ENCODE results near the gene GLRX2.

The GLRX2 gene

DNA sequence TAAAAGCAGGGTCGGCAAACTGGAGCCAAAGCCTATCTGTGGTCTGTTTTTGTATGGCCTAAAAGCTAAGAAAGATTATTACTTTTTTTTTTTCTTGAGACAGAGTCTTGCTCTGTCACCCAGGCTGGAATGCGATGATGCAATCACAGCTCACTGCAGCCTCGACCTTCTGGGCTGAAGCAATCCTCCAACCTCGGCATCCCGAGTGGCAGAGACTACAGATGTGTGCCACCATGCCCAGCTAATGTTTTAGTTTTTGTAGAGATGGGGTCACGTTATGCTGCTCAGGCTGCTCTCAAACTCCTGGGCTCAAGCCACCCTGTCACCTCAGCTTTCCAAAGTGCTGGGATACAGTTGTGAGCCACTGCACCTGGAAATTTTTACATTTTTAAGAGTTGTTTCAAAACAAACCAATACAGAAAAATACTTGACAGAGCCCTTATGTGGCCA is 6.5 kb upstream of the GLRX2 start:
- no peak for DNase-seq

DNA sequence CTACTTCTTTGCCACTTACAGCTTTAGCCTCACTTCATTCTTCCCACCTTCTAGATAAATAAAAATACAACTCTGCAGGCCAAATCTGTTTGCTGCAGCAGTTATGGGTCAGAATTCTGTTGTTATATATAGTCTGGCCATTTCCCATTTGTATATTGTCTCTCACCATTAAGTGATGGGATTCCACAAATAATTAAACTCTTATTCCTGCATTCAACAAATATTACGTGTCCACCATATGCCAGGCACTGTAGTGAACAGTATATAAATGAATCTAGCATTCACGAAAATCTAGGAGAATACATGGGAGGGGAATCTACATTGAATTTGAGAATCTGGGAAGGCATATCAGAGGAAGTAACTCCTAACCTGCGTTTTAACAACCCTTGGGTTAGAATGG is 5.7 kb upstream of the GLRX2 start:
- no peak for DNase-seq

DNA sequence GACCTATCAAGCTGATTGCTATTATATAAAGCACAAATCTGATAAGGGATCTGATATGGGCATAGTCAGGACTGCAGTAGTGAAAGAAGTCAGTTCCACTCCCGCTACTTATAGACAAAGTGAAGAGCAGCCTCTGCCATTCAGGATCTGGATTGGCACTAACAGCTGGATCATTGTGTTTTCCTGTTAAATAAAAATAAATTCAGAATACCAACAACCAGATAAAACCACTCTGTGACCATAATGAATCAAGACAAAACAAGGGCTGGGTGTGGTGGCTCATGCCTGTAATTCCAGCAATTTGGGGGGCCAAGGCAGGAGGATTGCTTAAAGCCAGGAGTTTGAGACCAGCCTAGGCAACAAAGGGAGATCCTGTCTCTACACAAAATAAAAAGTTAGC is 5.0 kb upstream of the GLRX2 start:
- no peak for DNase-seq

DNA sequence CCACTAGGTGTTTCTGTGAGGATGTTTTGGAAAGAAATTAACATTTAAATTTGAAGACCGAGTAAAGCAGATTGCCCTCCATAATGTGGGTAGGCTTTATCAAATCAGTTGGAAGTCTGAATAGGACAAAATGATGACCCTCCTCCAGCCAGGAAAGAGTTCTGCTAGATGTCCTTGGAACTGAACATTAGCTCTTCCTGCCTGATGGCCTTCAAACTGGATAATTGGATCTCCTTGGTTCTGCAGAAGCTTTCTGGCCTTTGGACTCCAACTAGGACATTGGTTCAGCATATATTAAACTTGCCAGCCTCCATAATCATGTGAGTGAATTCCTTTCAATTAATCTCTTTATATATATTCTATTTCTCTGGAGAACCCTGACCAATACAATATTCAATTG is 4.4 kb upstream of the GLRX2 start:
- no peak for DNase-seq

DNA sequence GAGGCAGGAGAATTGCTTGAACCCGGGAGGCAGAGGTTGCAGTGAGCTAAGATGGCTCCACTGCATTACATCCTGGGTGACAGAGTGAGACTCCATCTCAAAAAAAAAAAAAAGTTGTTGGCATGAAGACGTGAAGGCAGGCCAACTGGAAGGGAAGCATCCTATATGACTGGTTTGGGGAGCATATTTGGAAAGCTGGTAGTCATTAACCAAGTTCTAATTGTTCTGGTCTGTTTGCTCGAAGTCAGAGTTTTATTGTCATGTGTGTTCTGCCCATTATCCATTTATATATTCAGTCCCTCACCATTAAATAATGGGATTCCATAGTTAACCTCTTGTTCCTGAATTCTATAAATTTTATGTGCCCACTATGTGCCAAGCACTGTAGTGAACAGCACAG is 3.3 kb upstream of the GLRX2 start:
- DNase-seq, result no peak

DNA sequence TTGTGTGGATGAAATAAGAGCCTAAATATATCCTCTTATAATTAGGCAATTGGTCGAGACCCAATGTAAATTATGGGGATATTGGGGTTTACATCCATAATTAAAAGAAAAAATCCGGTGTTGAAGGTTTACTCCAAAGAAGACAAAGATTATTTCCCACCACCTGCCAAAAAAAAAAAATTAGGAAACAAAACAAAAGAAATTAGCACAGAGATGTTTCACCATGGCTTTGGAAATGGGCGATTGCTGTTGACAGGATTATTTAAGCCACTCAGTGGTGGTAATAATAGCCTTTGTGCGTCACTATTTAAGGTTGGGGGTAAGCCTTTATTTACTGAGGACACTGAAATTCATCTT is 585 bp upstream of the GLRX2 start:
- DNase-seq, result no peak

DNA sequence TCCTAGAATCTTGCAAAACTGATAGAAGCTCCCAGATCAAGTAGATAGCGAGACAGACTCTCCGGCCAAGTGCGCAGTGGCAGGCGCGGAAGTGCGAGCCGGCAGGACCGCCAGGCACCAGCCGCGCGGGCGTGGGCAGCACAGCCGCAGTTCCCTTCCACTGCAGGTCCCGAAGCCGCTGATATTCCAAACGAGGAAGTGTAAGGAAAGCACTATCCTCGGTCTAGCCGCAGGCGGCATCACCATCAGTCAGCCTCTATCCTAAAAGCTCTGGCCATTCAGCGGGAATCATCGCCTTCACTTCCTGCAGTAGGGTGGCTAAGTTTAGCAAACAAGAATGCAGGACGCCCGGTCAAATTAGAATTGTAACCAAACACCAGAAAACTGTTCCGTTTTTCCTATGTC is 710 bp downstream of the GLRX2 start:
- peak; percentile 15 for DNase-seq

DNA sequence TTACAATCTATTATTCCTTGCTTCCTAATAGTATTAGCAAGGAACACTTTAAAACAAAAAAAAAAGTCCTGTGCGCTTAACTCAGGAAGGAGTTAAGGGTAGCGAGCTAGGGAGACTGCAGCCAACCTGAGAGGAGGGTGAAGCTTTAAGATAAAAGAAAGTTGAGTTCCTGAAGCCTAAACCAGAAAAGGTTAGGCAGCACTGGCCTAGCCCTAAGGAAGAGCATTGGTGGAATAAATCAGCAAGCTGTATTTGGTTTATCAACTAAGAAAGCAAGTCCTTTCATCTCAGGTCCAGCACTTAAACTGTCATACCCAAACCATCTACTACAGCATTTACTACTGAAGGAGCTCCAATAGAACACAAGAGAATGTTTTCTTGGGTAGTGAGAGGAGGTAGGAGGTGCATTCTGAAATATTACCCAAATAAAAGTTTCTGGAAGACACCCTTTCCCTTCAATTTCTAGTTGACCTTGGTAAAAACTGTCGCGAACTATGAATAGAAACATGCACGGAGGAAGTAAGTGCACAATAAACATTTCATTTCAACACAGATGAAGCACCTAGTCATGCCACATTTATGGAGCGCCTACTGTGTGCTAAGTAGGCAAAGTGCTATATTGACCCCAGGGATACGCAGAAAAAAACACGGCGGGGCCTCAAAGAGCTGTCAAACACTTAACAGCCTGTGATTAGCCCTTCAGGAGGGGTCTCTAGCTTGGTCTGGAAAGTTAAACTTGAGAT is 1.3 kb downstream of the GLRX2 start:
- peak; percentile 27 for DNase-seq

DNA sequence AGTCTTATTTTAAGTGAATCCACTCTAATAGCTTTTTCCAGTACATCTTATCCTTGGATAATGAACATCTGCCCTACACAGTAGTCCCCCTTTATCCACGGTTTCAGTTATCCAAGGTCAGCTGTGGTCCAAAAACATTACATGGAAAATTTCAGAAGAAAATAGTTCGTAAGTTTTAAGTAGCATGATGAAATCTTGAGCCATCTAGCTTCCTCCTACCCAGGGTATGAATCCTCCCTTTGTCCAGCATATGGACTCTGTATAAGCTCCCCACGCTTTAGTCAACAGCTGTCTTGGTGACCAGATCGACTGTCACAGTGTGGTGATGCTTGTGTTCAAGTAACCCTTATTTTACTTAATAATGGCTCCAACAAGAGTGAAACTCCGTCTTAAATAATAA is 2.6 kb downstream of the GLRX2 start:
- DNase-seq, result no peak

DNA sequence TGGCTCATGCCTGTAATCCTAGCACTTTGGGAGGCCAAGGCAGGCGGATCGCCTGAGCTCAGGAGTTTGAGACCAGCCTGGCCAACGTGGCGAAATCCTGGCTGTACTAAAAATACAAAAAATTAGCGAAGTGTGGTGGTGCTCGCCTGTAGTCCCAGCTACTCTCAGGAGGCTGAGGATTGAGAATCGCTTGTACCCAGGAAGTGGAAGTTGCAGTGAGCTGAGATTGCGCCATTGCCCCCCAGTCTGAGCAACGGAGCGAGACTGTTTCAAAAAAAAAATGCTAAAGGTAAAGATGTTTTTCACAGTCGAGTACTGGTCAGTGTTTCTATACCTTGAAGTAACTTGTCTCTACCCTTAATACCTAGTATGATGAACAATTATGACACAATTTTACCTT is 11.1 kb downstream of the GLRX2 start:
- no peak for DNase-seq

DNA sequence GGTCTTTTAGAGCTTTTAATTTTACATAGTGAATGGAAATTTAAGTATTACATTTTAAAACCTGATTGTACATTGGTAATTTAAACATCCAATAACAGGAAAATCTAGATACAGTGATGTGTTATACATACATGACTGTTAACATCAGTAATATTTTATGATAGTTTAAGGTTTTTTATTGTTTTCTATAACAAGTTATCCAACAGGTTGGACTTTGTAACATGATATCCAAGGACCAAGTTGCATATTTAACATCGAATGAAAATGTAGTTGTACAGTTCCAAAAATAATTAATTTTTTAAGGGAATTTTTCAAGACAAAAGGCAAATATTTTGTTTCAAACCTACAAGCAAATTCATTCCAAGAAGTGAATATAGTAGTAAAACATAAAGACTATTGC is 14.3 kb downstream of the GLRX2 start:
- DNase-seq, result no peak

DNA sequence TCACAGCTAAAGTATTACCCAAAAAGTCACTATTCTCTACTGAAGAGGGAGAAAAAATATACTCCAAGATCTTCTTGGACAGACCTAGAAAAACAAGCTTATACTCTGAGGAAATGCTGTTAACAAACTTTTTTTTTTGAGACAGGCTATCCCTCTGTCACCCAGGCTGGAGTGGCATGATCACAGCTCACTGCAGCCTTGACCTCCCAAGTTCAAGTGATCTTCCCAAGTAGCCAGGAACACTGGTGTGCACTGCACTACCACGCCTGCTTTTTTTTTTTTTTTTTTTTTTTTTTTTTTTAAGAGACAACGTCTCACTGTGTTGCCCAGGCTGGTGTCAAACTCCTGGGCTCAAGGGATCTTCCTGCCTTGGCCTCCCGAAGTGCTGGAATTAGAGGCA is 17.3 kb downstream of the GLRX2 start:
- no peak for DNase-seq

DNA sequence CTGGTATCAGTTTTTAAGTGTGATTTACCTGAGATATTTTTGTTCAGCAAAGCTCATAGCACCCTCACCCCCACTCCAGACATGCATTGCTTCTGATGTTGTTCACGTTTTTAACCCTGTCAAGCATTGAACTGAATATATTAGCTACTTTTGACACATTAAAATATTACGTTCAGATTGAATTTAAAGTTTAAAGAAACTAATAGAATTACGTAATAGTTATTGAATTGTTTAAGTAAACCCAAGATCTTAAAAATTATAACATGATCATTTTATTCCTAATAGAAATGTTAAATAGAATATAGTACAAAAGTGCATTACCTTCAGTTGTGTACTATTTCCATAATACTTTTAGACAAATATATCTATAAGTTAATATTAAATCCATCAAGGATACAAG is 18.9 kb downstream of the GLRX2 start:
- DNase-seq, result no peak

DNA sequence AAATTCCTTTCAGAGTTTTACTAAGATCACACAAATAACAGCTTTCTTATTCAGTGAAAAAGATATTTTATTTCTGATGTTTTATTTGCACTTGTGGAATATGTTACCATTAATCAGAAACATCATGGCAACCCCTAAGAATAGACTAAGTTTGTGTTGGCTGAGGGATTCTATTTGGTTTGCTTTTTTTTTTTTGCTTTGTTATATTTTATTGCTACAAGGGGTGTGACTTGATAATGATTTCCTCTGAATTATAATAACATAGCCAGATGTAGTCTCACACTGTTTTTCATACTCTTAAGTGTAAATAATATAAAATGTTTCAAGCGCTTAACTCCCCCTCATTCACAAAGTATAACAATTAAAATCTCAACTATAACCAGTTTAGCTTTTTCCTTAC is 20.0 kb downstream of the GLRX2 start:
- DNase-seq, result no peak

DNA sequence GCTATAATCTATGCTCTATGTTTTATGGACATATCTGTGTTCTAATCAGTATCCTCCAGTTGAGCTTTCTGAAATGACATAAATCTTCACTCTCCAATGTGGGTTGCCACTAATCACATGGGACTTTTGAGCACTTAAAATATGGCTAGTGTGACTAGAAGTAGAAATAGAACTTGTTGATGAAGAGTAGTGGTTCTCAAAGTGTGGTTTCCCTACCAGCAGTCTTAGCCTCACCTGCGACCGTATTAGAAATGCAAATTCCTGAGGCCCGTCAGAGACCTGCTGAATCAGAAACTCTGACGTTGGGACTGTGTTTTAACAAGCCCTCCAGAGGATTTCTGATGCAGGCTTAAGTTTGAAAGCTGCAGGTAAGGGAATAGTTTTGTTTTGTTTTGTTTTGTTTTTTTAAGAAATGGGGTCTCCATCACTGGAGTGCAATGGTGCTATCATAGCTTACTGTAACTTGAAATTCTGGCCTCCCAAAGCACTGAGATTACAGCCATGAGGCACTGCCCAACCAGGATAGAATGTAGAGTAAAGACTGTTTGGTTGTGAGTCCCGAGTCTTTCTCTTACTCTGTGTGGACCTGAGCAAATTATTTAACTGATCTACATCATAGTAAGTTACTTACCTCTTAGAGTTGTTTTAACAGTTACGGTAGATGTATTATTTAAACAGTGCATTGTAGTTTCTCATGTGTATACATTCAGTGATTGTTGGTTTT is 21.7 kb downstream of the GLRX2 start:
- no peak for DNase-seq

DNA sequence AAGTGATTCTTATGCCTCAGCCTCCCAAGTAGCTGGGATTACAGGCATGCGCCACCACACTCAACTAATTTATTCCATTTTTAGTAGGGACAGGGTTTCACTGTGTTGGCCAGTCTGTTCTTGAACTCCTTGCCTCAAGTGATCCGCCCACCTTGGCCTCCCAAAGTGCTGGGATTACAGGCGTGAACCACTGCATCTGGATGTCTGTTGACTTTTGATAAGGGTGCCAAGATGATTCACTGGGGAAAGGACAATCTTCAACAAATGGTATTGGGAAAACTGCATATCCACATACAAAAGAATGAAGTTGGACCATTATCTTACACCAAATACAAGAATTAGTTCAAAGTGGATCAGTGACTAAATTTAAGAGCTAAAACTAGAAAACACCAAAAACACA is 26.0 kb downstream of the GLRX2 start:
- DNase-seq, result no peak

DNA sequence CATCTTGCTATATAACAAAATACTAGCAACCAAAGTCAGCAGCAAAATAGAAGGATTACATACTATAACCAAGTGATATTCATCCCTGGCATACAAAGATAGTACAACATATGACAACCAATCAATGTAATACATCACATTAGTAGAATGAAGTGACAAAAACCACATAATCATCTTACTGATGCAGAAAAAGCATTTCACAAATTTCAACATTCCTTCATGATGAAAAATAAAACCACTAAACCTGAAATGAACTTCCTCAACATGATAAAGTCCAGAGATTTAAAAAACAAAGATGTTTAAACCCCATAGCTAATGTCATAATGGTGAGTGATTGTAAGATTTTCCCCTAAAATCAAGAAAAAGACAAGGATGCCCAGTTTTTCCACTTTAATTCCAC is 27.2 kb downstream of the GLRX2 start:
- no peak for DNase-seq

DNA sequence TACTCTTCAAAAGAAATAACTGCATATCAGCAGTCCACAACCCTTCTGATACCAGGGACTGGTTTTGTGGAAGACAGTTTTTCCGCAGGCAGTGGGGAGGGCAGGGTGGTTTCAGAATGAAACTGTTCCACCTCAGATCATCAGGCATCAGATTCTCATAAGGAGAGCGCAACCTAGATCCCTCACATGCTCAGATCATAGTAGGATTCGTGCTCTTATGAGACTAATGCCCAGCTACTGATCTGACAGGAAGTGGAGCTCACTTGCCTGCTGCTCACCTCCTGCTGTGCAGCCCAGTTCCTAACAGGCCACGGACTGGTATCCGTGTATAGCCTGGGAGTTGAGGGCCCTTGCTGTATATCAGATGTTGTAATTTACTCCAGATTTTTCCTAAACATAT is 34.3 kb downstream of the GLRX2 start:
- DNase-seq, result peak; percentile 70

DNA sequence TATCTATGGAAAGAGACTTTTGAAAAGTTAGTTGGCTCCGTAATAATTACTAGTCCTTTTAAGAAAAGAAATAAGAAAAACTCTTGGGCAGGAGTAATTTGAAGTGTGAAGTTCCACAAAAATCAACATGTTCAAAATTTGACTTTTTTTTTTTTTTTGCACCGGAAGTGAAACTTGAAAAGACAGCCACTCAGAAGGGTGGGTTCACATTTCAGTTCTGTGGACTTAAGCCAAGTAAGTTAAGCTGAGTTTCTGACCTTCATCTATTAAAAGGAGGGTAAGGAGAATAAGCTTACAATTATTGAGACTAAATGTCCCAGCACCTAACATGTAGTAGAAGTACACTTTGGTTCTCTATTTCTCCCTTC is 34.8 kb downstream of the GLRX2 start:
- DNase-seq, result no peak

DNA sequence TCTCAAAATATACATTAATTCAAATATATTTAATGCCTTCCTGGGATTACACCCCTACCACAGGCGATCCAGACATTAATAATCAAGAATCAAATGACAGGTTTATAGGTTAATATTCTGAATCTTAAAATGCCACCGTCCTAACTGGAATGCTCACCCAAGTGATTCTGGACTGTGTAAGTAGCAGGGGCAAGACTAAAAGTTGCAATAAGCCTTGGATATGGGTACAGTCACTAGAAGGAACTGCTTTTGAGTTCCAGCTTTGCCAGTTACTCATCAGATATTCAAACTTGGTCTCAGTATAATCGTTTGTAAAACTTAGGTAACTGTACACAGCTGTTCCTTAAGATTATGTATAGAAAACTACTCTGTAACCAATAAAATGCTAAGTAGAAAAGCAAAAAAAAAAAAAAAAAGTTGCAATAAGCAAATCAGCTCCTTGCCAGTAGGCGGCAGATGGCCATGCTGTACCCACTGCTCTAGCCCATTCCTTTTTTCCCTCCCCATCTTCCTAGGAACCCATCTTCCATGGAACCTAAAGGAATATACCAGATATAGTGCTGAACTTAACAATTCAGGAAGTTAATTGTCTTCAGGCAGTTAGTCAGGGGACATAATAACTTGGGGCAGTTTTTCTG is 35.3 kb downstream of the GLRX2 start:
- DNase-seq, result no peak

DNA sequence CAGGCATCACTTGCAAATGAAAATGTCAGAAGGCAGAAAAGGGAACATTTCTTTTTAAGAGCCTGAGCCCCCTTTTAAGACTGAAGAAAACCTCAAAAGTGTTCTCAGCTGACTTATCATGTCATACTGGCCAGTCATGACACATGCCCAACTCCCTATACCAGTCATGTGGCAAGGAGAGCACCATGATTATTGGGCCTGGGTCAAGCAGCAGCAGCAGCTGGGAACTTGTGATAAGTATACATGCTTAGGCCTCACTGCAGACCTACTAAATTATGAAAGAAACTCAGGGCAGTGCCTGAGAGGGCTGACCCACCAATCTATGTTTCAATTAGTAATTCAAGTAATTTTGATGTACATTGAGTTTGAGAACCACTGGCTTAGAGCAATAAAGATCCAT is 37.2 kb downstream of the GLRX2 start:
- DNase-seq, result no peak

DNA sequence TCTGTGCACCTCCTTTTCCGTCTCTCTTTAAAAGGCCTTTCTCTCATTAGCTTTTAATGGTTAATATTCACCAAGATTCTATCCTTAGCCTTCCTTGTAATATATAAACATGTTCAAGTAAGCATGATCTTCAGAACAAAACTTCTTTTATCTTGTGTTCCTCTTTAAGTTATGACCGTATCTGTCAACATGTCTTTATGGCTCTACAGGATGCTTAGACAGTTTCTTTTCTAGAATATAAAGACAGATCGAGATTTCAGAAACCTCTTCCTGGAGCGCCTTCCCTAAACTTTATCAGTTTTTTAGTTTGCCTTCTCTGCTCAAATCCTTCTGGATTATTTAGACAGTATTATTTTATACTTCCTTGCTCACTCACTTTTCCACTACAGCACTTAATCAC is 38.6 kb downstream of the GLRX2 start:
- DNase-seq, result no peak

DNA sequence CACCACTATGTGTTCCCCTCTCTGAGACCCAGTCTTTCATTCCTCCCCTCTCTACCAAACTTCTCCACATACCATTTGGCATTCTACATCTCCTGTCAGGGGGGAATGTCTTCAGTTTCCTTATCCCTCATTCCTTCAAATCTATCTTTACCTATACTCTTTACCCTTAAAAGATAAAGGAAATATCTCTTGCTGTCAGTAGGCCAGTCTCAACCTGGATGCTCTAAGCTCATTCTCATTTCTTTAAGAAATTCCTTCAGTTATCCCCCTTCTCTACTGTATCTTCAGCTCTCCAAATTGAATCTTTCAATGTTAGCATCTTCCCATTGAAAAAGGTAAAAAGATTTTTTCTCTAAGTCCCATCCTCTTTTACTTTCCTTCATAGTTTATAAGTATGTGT is 39.3 kb downstream of the GLRX2 start:
- no peak for DNase-seq

DNA sequence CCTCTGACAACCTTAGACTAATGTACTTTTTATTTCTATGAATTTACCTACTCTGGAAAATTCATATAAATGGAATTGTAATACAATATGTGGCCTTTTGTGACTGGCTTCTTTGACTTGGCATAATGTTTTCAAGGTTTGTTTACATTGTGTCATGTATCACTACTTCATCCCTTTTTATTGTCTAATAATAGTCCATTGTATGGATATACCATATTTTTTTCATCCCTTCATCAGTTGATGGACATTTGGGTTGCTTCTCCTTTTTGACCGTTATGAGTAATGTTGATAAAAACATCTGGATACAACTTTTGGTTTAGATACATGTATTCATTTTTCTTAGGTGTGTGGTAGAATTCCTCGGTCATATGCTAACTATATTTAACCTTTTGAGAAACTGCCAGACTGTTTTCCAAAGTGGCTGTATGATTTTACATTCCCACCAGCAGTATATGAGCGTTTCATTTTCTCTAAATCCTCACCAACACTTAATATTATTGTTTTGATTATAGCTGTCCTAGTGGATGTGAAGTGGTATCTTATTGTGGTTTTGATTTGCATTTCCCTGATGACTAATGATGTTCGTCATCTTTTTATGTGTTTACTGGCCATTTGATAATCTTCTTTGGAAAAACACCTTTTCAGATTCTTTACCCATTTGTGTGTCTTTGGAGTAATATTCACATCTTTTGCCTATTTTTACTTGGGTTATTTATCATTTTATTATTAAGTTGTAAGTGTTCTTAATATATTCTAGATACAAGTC is 42.3 kb downstream of the GLRX2 start:
- no peak for DNase-seq

Measured in activated CD4-positive, alpha-beta T cell treated with anti-CD3 and anti-CD28 coated beads, Interleukin-2, amount 50 U/mL, for 16 hours (primary cell).